Colonic mucosa (tissue), 4 donors: ENCODE measurements around the gene PTGER1. TPM values are rescaled to one million over a fixed set of nuclear protein-coding genes. Genes with fewer than 3 reads are reported as not detected.
"Not testable (repeated sequence)": the region's sequence is repeated elsewhere in the genome, so short reads cannot be mapped to it uniquely, and the experiment has no call there.

ENCODE experiments used
- DNase-seq: peaks from one replicate; pipeline ENCODE4 v3.0.0-alpha.2; 2020
- H3K27ac ChIP-seq: fragments of 200-600 bp; one replicate; pipeline ENCODE4 v1.8.0; 2021
- H3K27me3 ChIP-seq: fragments of 200-600 bp; one replicate; pipeline ENCODE4 v1.8.0; 2021
- H3K36me3 ChIP-seq: fragments of 200-600 bp; one replicate; pipeline ENCODE4 v1.8.0; 2021
- H3K4me1 ChIP-seq: fragments of 200-600 bp; one replicate; pipeline ENCODE4 v1.8.0; 2021; ENCODE audit warnings: mild to moderate bottlenecking
- H3K4me3 ChIP-seq: fragments of 200-600 bp; one replicate; pipeline ENCODE4 v1.8.0; 2021
- H3K9ac ChIP-seq, 2 donors: one replicate each; pipeline ENCODE4 v1.7.0; 2013; ENCODE audit warnings: control low read depth in 2 of 2, low read depth in 2 of 2, low read length in 2 of 2
- H3K9me3 ChIP-seq: fragments of 200-600 bp; one replicate; pipeline ENCODE4 v1.8.0; 2021
- intact Hi-C: fragments of 100-400 bp; cut with DNase I; formaldehyde crosslinking; loops from one replicate; pipeline ENCODE4 v1.14.1; 2022
- total RNA-seq, 2 donors: library from RNA; stranded (reverse); fragmentation: NEBNext Ultra II Directional in 1 of 2; extraction: Animal tissue kit (Norgen Biotek cat#: 25700) in 1 of 2; gene quantifications; one replicate each; pipeline ENCODE4 v1.2.1, GENCODE V29; 2021
- TF ChIP-seq, protein P1 (sequence below): fragments of 200-600 bp; IDR thresholded peaks from one replicate; pipeline ENCODE4 v1.8.0; 2022; ENCODE audit warnings: antibody characterized with exemption, mild to moderate bottlenecking
- donor health status: healthy.
- donor health status: DM: no; HTN: no; CAD: no.
- donor health status: DM: no; HTN: no; CAD: no.

PTGER1 gene
- total RNA-seq, 2 donors from 2014 or later: 0.35 to 0.72 TPM

DNA sequence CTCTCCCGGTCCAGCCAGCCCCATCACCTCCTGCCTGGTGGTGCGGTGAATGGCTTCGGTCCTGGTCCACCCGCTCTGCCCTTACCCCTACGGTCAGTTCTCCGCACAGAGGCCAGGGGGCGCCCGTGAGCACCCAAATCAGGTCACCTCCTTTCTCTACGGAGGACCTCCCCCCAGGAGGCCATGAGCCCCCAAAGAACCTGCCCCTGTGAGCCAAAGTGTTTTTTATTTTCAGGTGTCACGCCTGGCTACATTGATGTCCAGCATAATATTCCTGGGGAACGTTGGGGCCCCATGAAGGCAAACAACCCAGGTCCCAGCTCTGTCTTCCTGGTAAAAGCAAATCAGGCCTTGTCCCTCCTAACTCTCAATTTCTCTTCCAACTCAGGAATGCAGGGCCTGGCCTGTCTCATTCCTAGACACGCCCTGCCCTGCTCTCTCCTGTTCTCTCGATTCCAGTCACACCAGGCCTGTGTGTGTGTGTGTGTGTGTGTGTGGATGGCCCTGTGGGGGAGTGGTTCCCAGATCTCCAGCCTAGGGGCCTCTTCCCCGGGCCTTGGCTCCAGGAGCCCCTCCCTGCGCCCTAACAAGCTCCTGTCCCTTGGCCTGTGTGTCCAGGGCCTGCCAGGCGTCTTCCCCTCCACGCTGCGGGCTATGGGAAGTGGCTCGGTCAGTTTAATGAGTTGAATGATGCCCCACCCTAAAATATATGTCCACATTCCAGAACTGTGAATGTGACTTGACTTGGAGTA is 30.5 kb upstream of the PTGER1 start:
- no peaks in the 10 kb centered on the region for H3K36me3 ChIP-seq
- TF ChIP-seq, protein P1, sequence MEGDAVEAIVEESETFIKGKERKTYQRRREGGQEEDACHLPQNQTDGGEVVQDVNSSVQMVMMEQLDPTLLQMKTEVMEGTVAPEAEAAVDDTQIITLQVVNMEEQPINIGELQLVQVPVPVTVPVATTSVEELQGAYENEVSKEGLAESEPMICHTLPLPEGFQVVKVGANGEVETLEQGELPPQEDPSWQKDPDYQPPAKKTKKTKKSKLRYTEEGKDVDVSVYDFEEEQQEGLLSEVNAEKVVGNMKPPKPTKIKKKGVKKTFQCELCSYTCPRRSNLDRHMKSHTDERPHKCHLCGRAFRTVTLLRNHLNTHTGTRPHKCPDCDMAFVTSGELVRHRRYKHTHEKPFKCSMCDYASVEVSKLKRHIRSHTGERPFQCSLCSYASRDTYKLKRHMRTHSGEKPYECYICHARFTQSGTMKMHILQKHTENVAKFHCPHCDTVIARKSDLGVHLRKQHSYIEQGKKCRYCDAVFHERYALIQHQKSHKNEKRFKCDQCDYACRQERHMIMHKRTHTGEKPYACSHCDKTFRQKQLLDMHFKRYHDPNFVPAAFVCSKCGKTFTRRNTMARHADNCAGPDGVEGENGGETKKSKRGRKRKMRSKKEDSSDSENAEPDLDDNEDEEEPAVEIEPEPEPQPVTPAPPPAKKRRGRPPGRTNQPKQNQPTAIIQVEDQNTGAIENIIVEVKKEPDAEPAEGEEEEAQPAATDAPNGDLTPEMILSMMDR: peak; percentile 76
- H3K4me1 ChIP-seq: peaks cover 5% of the 10 kb centered on the region
- no peaks in the 10 kb centered on the region for H3K27me3 ChIP-seq
- H3K9ac ChIP-seq: peak overlapping the region in 1 of 2 donors; percentile 69
- intact Hi-C loops: no loop called here
- DNase-seq: peak; percentile 83
- no peaks in the 10 kb centered on the region for H3K9me3 ChIP-seq
- no peak overlapping the region for H3K4me3 ChIP-seq
- H3K27ac ChIP-seq: peak overlapping the region; percentile 79

DNA sequence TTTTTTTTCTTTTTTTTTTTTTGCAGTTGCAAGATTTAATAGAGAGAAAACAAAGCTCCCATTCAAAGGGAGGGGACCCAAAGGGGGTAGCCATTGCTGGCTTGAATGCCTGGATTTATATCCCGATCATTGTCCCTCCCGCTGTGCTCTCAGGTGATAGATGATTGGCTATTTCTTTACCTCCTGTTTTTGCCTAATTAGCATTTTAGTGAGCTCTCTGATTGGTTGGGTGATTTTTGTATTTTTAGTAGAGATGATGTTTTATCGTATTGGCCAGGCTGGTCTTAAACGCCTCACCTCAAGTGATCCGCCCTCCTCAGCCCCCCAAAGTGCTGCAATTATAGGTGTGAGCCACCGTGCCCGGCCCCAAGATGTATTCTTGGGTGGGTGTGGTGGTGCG is 29.4 kb upstream of the PTGER1 start:
- H3K9me3 ChIP-seq, H3K27me3 ChIP-seq, intact Hi-C loops, H3K4me1 ChIP-seq, H3K4me3 ChIP-seq, H3K9ac ChIP-seq, H3K27ac ChIP-seq, H3K36me3 ChIP-seq, DNase-seq: not testable (repeated sequence)

DNA sequence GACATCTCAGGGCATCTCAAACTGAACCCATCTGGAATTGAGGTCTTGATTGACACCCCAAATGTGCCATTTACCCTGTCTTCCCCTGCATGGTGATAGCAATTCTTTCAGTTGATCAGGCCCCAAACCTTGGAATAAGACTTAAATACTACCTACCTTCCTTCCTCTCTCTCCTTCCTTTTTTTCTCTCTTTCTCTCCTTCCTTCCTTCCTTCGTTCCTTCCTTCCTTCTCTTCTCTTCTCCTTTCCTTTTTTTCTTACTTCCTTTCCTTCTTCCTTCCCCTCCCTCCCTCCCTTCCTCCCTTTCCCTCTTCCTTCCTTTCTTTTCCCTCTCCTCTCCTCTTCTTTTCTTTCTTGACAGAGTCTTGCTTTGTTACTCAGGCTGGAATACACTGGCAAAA is 28.1 kb upstream of the PTGER1 start:
- H3K27me3 ChIP-seq: no peaks in the 10 kb centered on the region
- H3K9ac ChIP-seq: no peak overlapping the region
- no peak for DNase-seq
- H3K36me3 ChIP-seq: no peaks in the 10 kb centered on the region
- intact Hi-C loops: no loop called here
- no peaks in the 10 kb centered on the region for H3K9me3 ChIP-seq
- H3K4me1 ChIP-seq: peaks cover 5% of the 10 kb centered on the region
- TF ChIP-seq, protein P1: no peak
- H3K4me3 ChIP-seq: no peak overlapping the region
- no peak overlapping the region for H3K27ac ChIP-seq

DNA sequence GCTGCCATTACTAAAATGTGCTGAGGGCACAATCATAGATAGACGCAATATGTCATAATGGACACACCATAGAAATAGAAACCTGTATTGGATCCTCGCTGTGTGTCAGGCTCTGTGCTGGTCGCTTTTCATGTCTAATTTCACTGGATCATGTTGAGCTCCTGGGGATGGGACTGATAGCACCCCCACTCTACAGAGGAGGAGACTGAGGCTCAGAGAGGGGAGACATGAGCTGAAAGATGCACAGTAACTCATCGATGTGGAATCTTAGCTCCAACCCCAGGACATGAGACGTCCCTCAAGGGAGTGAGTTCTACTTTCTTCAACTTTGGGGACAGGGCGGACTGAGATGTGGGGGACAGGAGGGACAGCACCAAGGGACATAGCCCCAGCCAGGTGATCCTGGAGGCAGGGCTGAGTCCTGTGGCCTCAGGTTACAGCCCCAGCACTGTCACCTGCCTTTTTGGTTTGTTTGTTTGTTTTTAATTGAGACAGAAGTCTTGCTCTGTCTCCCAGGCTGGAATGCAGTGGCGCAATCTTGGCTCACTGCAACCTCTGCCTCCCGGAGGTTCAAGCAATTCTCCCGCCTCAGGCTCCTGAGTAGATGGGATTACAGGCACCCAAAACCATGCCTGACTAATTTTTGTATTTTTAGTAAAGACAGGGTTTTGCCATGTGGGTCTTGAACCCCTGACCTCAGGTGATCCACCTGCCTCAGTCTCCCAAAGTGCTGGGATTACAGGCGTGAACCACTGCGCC is 27.4 kb upstream of the PTGER1 start:
- Histone ChIP-seq H3K4me3 (no peak overlapping the region), H3K4me1 (peaks cover 5% of the 10 kb centered on the region), H3K9ac (no peak overlapping the region), H3K27ac (no peak overlapping the region), H3K27me3 (no peaks in the 10 kb centered on the region), H3K9me3 (no peaks in the 10 kb centered on the region), H3K36me3 (no peaks in the 10 kb centered on the region)
- DNase-seq: no peak
- intact Hi-C loops: no loop called here
- TF ChIP-seq, protein P1: no peak

DNA sequence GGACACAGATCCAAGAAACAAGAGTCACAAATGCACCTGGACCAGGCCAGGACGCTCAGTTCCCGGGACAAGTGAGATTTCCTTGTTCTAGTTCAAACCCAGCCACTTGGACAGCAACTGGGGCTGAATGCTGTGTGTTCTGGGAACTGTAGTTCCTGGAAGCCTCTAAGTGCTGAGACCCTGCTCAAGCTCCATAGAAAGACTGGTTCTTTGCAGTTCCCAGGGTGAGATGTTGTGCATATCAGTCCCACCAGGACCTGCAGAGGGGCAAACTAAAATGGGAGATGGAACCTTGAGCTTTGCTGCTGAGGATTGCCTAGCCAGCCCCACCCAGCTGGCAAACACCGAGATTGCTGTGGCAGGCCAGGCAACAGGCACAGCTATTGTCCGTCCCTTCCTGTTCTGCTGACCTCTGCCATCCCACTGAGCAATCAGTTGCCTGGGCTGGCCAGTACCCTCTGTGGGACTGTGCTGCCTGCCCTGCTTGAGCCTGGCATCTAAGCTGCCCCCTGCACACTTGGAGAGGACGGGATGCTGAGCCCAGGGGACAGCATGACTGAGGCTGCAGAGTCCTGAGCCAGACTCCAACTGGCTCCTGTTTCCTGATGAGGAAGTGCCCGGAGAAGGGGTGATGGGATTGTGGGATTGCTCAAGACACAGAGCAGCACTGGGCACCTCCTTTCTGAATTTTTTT is 22.2 kb upstream of the PTGER1 start:
- intact Hi-C loops: no loop called here
- Histone ChIP-seq H3K27ac (peak overlapping the region; percentile 95), H3K9ac (peak overlapping the region; percentile 45 to 69), H3K27me3 (no peaks in the 10 kb centered on the region), H3K9me3 (no peaks in the 10 kb centered on the region), H3K4me3 (no peak overlapping the region), H3K4me1 (peaks cover 15% of the 10 kb centered on the region), H3K36me3 (no peaks in the 10 kb centered on the region)
- TF ChIP-seq, protein P1: no peak
- peak; percentile 83 for DNase-seq
